ENCODE data around the gene ERG28. TPM values are rescaled to one million over a fixed set of nuclear protein-coding genes. Genes with fewer than 3 reads are reported as not detected.

ERG28 gene
- total and polyA plus RNA-seq, 2 of the 13 experiments (the other 11 are each of a cell fraction or from before 2014, with no cell fraction given) = 27.3 to 32.3 TPM

DNA sequence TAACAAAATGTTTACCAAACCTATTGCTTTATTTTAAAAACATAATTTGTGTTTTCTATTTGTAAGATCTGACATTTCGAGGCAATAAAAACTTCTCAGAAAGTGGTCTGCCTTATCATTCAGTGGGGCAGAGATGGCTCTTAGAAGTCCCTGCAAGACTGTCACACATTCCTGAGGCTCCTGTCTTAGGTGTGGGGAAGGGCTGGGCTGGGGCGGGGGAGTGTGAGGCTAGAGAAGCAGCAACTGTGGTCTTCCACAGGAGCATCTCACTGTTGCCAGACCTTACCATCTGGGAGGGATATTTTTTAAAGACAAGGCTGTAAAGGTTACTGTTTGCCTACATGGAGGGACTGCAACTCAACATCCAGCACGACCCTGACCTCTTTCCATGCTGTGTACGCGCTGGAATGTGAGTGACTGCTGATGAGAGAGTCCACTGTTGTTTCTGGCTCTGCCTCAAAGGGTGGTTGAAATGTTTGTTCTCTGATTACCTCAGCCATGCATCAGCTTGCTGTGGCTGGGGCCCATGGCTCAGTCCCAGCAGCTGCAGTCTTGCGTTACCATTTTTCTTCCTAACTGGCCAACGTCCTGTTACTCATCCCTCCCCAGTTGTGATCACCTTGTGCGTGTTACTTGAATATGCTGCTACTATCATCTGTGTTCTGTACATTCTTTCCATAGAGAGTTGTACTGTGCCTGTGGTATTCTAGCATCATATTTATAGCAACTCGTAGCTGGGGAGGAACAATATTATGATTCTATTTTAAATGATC is 12.4 kb downstream of the ERG28 start (continued):
- peak; percentile 77 for TF ChIP-seq ZMYM4 (CRISPR knock-in tag; IDR thresholded peaks at IDR 0.05)
- TF ChIP-seq PAF1 (CRISPR knock-in tag; IDR thresholded peaks at IDR 0.05) = no peak; the same call in 1 of the 2 replicates
- TF ChIP-seq ZNF572 (CRISPR knock-in tag; IDR thresholded peaks at IDR 0.05) = peak; percentile 60; the same call in 1 of the 2 replicates
- no peak for TF ChIP-seq TCF12 (IDR thresholded peaks at IDR 0.05)
- TF ChIP-seq TCF12 (CRISPR knock-in tag; IDR thresholded peaks at IDR 0.05) = peak; percentile 97
- no peak for TF ChIP-seq NFYC (CRISPR knock-in tag; IDR thresholded peaks at IDR 0.05)
- no peak for TF ChIP-seq ZNF547 (CRISPR knock-in tag; IDR thresholded peaks at IDR 0.05)
- TF ChIP-seq, protein P1, sequence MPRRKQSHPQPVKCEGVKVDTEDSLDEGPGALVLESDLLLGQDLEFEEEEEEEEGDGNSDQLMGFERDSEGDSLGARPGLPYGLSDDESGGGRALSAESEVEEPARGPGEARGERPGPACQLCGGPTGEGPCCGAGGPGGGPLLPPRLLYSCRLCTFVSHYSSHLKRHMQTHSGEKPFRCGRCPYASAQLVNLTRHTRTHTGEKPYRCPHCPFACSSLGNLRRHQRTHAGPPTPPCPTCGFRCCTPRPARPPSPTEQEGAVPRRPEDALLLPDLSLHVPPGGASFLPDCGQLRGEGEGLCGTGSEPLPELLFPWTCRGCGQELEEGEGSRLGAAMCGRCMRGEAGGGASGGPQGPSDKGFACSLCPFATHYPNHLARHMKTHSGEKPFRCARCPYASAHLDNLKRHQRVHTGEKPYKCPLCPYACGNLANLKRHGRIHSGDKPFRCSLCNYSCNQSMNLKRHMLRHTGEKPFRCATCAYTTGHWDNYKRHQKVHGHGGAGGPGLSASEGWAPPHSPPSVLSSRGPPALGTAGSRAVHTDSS (CRISPR knock-in tag; conservative IDR thresholded peaks at IDR 0.05) = no peak
- 0 out of 2 replicates have a peak, but pooled peaks have one; percentile 32 for TF ChIP-seq ZFP37 (CRISPR knock-in tag; IDR thresholded peaks at IDR 0.05; ENCODE audit: borderline replicate concordance)
- no peak; the same call in 1 of the 2 replicates for TF ChIP-seq CHD4 (IDR thresholded peaks at IDR 0.05; ENCODE audit: borderline replicate concordance, low read length)
- TF ChIP-seq BHLHE40 (IDR thresholded peaks at IDR 0.05; ENCODE audit: low read length) = peak; percentile 67
- TF ChIP-seq TARDBP (CRISPR knock-in tag; IDR thresholded peaks at IDR 0.05) = peak; percentile 97
- TF ChIP-seq NAIF1 (CRISPR knock-in tag; IDR thresholded peaks at IDR 0.05; ENCODE audit: borderline replicate concordance) = 0 out of 2 replicates have a peak, but pooled peaks have one; percentile 43
- peak; percentile 63 for TF ChIP-seq YY1 (IDR thresholded peaks at IDR 0.05; ENCODE audit: insufficient read depth, insufficient replicate concordance, low read depth, low read length)
- TF ChIP-seq TOPORS (CRISPR knock-in tag; IDR thresholded peaks at IDR 0.05) = peak; percentile 75; the same call in 1 of the 2 replicates
- no peak for TF ChIP-seq ZNF790 (CRISPR knock-in tag; IDR thresholded peaks at IDR 0.05; ENCODE audit: borderline replicate concordance)
- TF ChIP-seq MTERF4 (CRISPR knock-in tag; IDR thresholded peaks at IDR 0.05) = no peak
- peak; percentile 96 for TF ChIP-seq KDM6A (CRISPR knock-in tag; IDR thresholded peaks at IDR 0.05; ENCODE audit: low read depth)
- TF ChIP-seq RBAK (CRISPR knock-in tag; IDR thresholded peaks at IDR 0.05) = peak; percentile 66; the same call in 1 of the 2 replicates
- TF ChIP-seq SP4 (CRISPR knock-in tag; IDR thresholded peaks at IDR 0.05) = peak; percentile 54
- no peak for TF ChIP-seq ARID2 (CRISPR knock-in tag; IDR thresholded peaks at IDR 0.05; ENCODE audit: borderline replicate concordance)
- no peak for TF ChIP-seq PHF20 (CRISPR knock-in tag; IDR thresholded peaks at IDR 0.05)
- TF ChIP-seq GATA4 (IDR thresholded peaks at IDR 0.05; ENCODE audit: borderline replicate concordance, low read depth) = peak; percentile 79; the same call in 1 of the 2 replicates
- TF ChIP-seq CENPX (CRISPR knock-in tag; IDR thresholded peaks at IDR 0.05) = no peak
- peak; percentile 62; the same call in 1 of the 2 replicates for TF ChIP-seq ARID3A (IDR thresholded peaks at IDR 0.05; ENCODE audit: low read depth, low read length)
- peak; percentile 50; the same call in 1 of the 2 replicates for TF ChIP-seq ZNF232 (CRISPR knock-in tag; IDR thresholded peaks at IDR 0.05; ENCODE audit: borderline replicate concordance)
- TF ChIP-seq ZNF382 (CRISPR knock-in tag; IDR thresholded peaks at IDR 0.05; ENCODE audit: borderline replicate concordance) = no peak
- TF ChIP-seq ZBTB7A (CRISPR knock-in tag; IDR thresholded peaks at IDR 0.05) = 0 out of 2 replicates have a peak, but pooled peaks have one; percentile 67

Measured in HepG2 (cell line).